Activated CD4-positive, alpha-beta memory T cell treated with anti-CD3 and anti-CD28 coated beads for 36 hours (primary cell): ENCODE measurements around the gene IRF9. TPM values are rescaled to one million over a fixed set of nuclear protein-coding genes. Genes with fewer than 3 reads are reported as not detected.

Source experiments
- CTCF ChIA-PET: fragments of 350-600 bp; sonication (Branson Sonifier 250); formaldehyde crosslinking; loops from one replicate; lab custom pipeline; 2021; ENCODE audit warnings: antibody characterized with exemption, inconsistent platforms; lab: Charles Lee
- POLR2A ChIA-PET: fragments of 350-600 bp; sonication (Branson Sonifier 250); formaldehyde crosslinking; loops from one replicate; lab custom pipeline; 2021; ENCODE audit warnings: antibody characterized with exemption; lab: Charles Lee
- DNase-seq: peaks from one replicate; pipeline ENCODE4 v3.0.0-alpha.2; 2020
- H3K27ac Mint-ChIP-seq: one replicate; pipeline ENCODE4 v1.8.0; 2021; ENCODE audit warnings: mixed read lengths
- H3K27me3 Mint-ChIP-seq: one replicate; pipeline ENCODE4 v1.8.0; 2021; ENCODE audit warnings: mixed read lengths
- H3K36me3 Mint-ChIP-seq: one replicate; pipeline ENCODE4 v1.8.0; 2021; ENCODE audit warnings: mixed read lengths
- H3K4me1 Mint-ChIP-seq: one replicate; pipeline ENCODE4 v1.8.0; 2021; ENCODE audit warnings: low read depth, mixed read lengths
- H3K4me3 Mint-ChIP-seq: one replicate; pipeline ENCODE4 v1.8.0; 2021; ENCODE audit warnings: mild to moderate bottlenecking, mixed read lengths
- H3K9me3 Mint-ChIP-seq: one replicate; pipeline ENCODE4 v1.8.0; 2021; ENCODE audit warnings: mixed read lengths
- intact Hi-C: fragments of 100-400 bp; cut with micrococcal nuclease; formaldehyde crosslinking; loops from one replicate; pipeline ENCODE4 v1.15.1; 2023
- total RNA-seq, 2 experiments: library from RNA; stranded (reverse); gene quantifications; one replicate each; pipeline ENCODE4 v1.2.3, GENCODE V29; 2021

Gene IRF9
- total RNA-seq, 2 experiments from 2014 or later, result 158 to 172 TPM

GRCh38 chr14:24177891-24178290 is 16.8 kb downstream of the IRF9 start:
- Mint-ChIP-seq H3K4me1 (peaks cover 3% of the 10 kb centered on the region), H3K4me3 (no peak overlapping the region), H3K9me3 (no peaks in the 10 kb centered on the region), H3K27me3 (no peaks in the 10 kb centered on the region), H3K36me3 (peaks cover 30% of the 10 kb centered on the region), H3K27ac (no peak overlapping the region)
- no peak for DNase-seq
- intact Hi-C loops, result no loop called here
- CTCF ChIA-PET, result no interaction called here
- POLR2A ChIA-PET, result interaction anchor here (1.1 to 3.5 kb wide), 2 partner anchors 9 to 16 kb away, joined by 3 to 12 read pairs; partner anchors contain the start of gene IPO4

GRCh38 chr14:24178399-24179178 is 17.5 kb downstream of the IRF9 start:
- CTCF ChIA-PET, result interaction anchor here (3.5 kb wide), 1 partner anchor 18 kb away, joined by 14 read pairs; the partner anchor contains the start of gene IRF9
- Mint-ChIP-seq H3K4me3 (no peak overlapping the region), H3K27me3 (no peaks in the 10 kb centered on the region), H3K36me3 (peaks cover 34% of the 10 kb centered on the region), H3K9me3 (no peaks in the 10 kb centered on the region), H3K27ac (peak overlapping the region; percentile 28), H3K4me1 (peaks cover 3% of the 10 kb centered on the region)
- no peak for DNase-seq
- POLR2A ChIA-PET, result interaction anchor here (0.6 to 3.5 kb wide), 2 partner anchors 9 to 43 kb away, joined by 3 to 12 read pairs; partner anchors contain the start of genes IPO4 and PSME1
- intact Hi-C loops, result no loop called here

DNA sequence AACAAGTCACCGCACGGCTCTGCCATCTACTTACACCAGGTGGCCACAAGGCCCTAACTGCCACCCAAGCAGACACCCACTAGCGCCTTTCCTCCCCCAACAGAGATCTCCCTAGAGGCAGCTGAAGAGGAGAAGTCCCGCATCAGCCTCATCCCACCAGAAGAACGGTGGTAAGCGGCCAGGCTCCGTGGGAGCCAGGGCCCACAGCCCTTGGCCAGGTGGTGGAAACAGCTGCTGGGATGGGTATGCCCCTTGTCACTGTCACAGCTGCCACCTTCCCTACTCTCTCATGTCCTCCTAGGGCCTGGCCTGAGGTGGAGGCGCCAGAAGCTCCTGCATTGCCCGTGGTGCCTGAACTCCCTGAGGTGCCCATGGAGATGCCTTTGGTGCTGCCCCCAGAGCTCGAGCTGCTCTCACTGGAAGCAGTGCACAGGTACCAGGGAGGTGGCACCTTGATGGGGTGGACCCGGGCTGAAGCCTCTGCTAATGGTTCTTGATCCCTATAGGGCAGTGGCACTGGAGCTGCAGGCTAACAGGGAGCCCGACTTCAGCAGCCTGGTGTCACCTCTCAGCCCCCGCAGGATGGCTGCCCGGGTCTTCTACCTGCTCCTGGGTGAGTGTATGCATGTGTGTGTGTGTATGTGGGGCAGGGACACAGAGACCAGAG is 18.4 kb downstream of the IRF9 start:
- no peak overlapping the region for H3K4me3 Mint-ChIP-seq
- intact Hi-C loops, result no loop called here
- peak overlapping the region; percentile 28 for H3K27ac Mint-ChIP-seq
- ChIA-PET CTCF (interaction anchor here (1.1 to 3.5 kb wide), 3 partner anchors 9 to 121 kb away, joined by 3 to 14 read pairs (median 6); partner anchors contain the start of genes IPO4 and IRF9), POLR2A (interaction anchor here (0.6 to 3.5 kb wide), 3 partner anchors 8 to 43 kb away, joined by 3 to 12 read pairs (median 3); partner anchors contain the start of genes IPO4, IRF9 and PSME1)
- H3K9me3 Mint-ChIP-seq, result no peaks in the 10 kb centered on the region
- peaks cover 35% of the 10 kb centered on the region for H3K36me3 Mint-ChIP-seq
- peaks cover 3% of the 10 kb centered on the region for H3K4me1 Mint-ChIP-seq
- H3K27me3 Mint-ChIP-seq, result no peaks in the 10 kb centered on the region
- DNase-seq, result no peak

DNA sequence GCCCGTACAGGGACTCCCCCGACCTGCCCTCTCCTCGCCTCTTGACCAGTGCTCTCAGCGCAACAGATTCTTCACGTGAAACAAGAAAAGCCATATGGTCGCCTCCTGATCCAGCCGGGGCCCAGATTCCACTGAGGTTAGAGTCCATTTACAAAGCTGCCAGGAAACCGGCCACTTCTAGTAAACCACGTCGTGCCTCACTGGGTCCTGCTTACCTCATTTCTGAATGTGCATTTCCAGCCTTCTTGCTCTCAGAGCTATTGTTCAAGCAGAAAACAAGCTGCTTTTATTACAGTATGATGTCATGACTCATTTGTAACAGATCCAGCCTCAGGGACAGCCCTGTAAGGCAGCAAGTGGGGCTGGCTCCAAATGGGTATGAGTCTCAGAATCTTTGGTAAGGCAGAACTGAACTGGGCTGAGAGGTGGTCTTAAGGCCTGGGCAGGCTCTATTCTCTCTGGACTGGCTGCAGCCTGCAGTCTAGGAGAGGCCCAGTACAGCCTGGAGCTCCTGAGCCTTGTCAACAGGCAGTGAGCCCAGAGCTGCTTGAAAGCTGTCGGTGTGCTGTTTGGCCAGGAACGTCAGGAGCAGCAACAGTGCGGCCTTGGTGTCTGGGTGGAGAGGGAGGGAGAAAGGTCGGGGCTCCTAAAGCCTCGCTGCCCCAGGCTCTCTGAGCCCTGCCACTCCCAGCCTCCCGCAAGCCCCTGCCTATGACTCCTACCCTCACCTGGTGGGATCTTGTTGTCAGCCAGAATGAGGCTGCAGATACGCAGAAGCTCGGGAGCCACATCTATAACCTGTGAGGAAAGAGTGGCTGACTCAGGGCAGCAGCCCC is 19.1 kb downstream of the IRF9 start:
- intact Hi-C loops, result no loop called here
- ChIA-PET CTCF (interaction anchor here (0.8 to 3.5 kb wide), 4 partner anchors 9 to 128 kb away, joined by 3 to 14 read pairs (median 5); partner anchors contain the start of genes IPO4 and IRF9), POLR2A (interaction anchor here (0.9 to 1.0 kb wide), 4 partner anchors 15 to 19 kb away, joined by 3 read pairs; partner anchors contain the start of genes IRF9 and TM9SF1)
- H3K4me1 Mint-ChIP-seq, result peaks cover 1% of the 10 kb centered on the region
- H3K9me3 Mint-ChIP-seq, result no peaks in the 10 kb centered on the region
- H3K36me3 Mint-ChIP-seq, result peaks cover 35% of the 10 kb centered on the region
- DNase-seq, result no peak
- H3K4me3 Mint-ChIP-seq, result no peak overlapping the region
- no peaks in the 10 kb centered on the region for H3K27me3 Mint-ChIP-seq
- no peak overlapping the region for H3K27ac Mint-ChIP-seq

- no peak for DNase-seq
- intact Hi-C loops, result no loop called here
- Mint-ChIP-seq H3K4me3 (no peak overlapping the region), H3K9me3 (no peaks in the 10 kb centered on the region), H3K27me3 (no peaks in the 10 kb centered on the region), H3K4me1 (peaks cover under 1% of the 10 kb centered on the region), H3K27ac (no peak overlapping the region), H3K36me3 (peaks cover 41% of the 10 kb centered on the region)
- ChIA-PET POLR2A (interaction anchor here (0.9 to 1.5 kb wide), 6 partner anchors 13 to 60 kb away, joined by 3 to 5 read pairs (median 3); partner anchors contain the start of gene TM9SF1), CTCF (interaction anchor here (2.0 to 3.5 kb wide), 2 partner anchors 21 to 123 kb away, joined by 6 to 14 read pairs; partner anchors contain the start of gene IRF9)
Observed at GRCh38 chr14:24181371-24182077, 20.5 kb downstream of the IRF9 start.

GRCh38 chr14:24182110-24182882 is 21.2 kb downstream of the IRF9 start:
- Mint-ChIP-seq H3K4me1 (peaks cover 8% of the 10 kb centered on the region), H3K27me3 (no peaks in the 10 kb centered on the region), H3K4me3 (no peak overlapping the region), H3K27ac (no peak overlapping the region), H3K9me3 (no peaks in the 10 kb centered on the region), H3K36me3 (peaks cover 42% of the 10 kb centered on the region)
- no peak for DNase-seq
- ChIA-PET CTCF (no interaction called here), POLR2A (interaction anchor here (1.4 to 1.5 kb wide), 2 partner anchors 17 to 21 kb away, joined by 3 to 5 read pairs; no protein-coding TSS in a partner anchor)
- intact Hi-C loops, result no loop called here

DNA sequence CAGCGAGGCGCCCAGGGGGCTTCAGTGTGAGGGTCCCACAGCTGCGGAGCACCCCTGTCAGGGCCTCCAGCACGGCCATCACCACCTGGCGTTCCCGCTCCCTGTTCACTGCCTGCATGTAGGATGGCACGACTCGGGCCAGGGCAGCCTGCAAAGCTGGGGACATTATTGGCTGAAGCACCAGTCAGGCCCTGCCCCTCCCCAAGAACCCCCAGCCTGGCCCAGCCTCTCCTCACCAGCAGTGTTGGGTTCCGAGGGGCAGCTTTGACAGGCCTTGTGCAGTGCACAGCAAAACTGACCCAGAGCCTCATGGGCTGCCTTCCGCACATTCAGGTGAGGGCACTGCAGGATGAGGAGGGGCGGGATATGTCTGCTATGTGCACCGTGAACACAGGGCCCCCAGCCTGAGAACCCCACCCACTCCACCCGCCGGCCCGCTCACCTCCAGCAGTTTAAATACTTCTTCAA is 22.0 kb downstream of the IRF9 start:
- Mint-ChIP-seq H3K4me1 (peaks cover 15% of the 10 kb centered on the region), H3K27me3 (no peaks in the 10 kb centered on the region), H3K9me3 (no peaks in the 10 kb centered on the region), H3K4me3 (no peak overlapping the region), H3K27ac (no peak overlapping the region), H3K36me3 (peaks cover 40% of the 10 kb centered on the region)
- intact Hi-C loops, result no loop called here
- no peak for DNase-seq
- CTCF ChIA-PET, result no interaction called here
- POLR2A ChIA-PET, result interaction anchor here (0.6 to 1.5 kb wide), 3 partner anchors 18 to 33 kb away, joined by 3 to 5 read pairs (median 3); partner anchors contain the start of gene MDP1

GRCh38 chr14:24184104-24184970 is 23.3 kb downstream of the IRF9 start:
- no peak for DNase-seq
- intact Hi-C loops, result no loop called here
- CTCF ChIA-PET, result interaction anchor here (2.2 kb wide), 1 partner anchor 23 kb away, joined by 13 read pairs; the partner anchor contains the start of gene IRF9
- no peak overlapping the region for H3K4me3 Mint-ChIP-seq
- H3K27me3 Mint-ChIP-seq, result no peaks in the 10 kb centered on the region
- POLR2A ChIA-PET, result interaction anchor here (1.0 to 1.3 kb wide), 2 partner anchors 15 to 22 kb away, joined by 3 read pairs; no protein-coding TSS in a partner anchor
- H3K36me3 Mint-ChIP-seq, result peaks cover 35% of the 10 kb centered on the region
- no peaks in the 10 kb centered on the region for H3K9me3 Mint-ChIP-seq
- no peak overlapping the region for H3K27ac Mint-ChIP-seq
- H3K4me1 Mint-ChIP-seq, result peaks cover 19% of the 10 kb centered on the region

GRCh38 chr14:24185026-24185425 is 24.0 kb downstream of the IRF9 start:
- Mint-ChIP-seq H3K36me3 (peaks cover 33% of the 10 kb centered on the region), H3K27ac (no peak overlapping the region), H3K4me1 (peaks cover 24% of the 10 kb centered on the region), H3K27me3 (no peaks in the 10 kb centered on the region), H3K4me3 (no peak overlapping the region), H3K9me3 (no peaks in the 10 kb centered on the region)
- ChIA-PET POLR2A (interaction anchor here (1.0 to 1.3 kb wide), 2 partner anchors 16 to 23 kb away, joined by 3 read pairs; no protein-coding TSS in a partner anchor), CTCF (interaction anchor here (0.8 to 2.2 kb wide), 2 partner anchors 24 to 70 kb away, joined by 3 to 13 read pairs; partner anchors contain the start of genes DCAF11, IRF9 and NRL)
- no peak for DNase-seq
- intact Hi-C loops, result no loop called here
